Measurements from ENCODE around the gene MET.

DNA sequence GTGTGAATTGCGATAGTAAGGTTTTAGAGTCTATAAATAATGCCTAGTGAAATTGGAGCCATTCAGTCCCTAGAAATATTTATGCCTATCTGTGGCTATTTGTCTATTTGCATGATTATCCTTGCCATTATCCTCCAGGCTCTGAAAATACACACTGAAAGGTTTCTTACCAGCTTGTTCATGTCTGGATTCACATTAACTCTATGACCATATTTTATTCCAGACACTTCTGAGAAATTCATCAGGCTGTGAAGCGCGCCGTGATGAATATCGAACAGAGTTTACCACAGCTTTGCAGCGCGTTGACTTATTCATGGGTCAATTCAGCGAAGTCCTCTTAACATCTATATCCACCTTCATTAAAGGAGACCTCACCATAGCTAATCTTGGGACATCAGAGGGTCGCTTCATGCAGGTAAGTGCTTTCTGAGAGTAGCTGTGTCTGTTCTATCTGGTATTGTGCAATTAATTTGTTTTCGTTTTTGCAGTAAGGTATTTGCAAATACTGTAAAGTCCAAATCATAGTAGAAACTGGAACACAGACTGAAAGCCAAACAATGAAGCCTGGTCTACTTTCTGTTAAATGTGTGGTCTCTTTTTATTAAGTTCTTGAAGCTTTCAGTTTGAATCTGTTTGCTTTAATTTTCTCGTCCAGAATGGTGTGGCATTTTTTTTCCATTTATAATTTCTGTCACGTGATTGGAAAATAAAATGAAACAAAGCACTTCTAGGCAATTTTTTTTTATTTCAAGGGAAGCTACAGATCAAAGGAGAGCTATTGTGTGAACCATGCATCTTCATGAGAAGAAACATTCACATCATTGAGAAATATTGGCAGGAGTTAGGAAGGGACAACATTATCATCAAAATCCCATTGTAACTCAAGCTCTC is 59.7 kb downstream of the MET start:
- TF ChIP-seq POLR2A (IDR thresholded peaks at IDR 0.05; ENCODE audit: low read length) (no peak), GATA1 (IDR thresholded peaks at IDR 0.05; ENCODE audit: low read depth, low read length) (no peak)

Measured in erythroblast (primary cell).